HFFc6 (cell line): ENCODE results near the gene LRP3. TPM values are rescaled to one million over a fixed set of nuclear protein-coding genes. Genes with fewer than 3 reads are reported as not detected.
"Not testable (repeated sequence)": the region's sequence is repeated elsewhere in the genome, so short reads cannot be mapped to it uniquely, and the experiment has no call there.

Experiments used
- DNase-seq: peaks from one replicate; pipeline ENCODE4 v3.0.0-alpha.2; 2018
- H3K27ac Mint-ChIP-seq: 2 replicates; pipeline ENCODE4 v1.8.0; 2020; ENCODE audit warnings: mild to moderate bottlenecking, mixed read lengths
- H3K27me3 Mint-ChIP-seq: 2 replicates; pipeline ENCODE4 v1.8.0; 2021; ENCODE audit warnings: mild to moderate bottlenecking, moderate library complexity, mixed read lengths; ENCODE audit not compliant: insufficient read depth
- H3K36me3 Mint-ChIP-seq: 2 replicates; pipeline ENCODE4 v1.8.0; 2021; ENCODE audit warnings: low read depth, mixed read lengths
- H3K4me1 Mint-ChIP-seq: 2 replicates; pipeline ENCODE4 v1.8.0; 2020; ENCODE audit warnings: low read depth, mixed read lengths
- H3K4me3 Mint-ChIP-seq: 2 replicates; pipeline ENCODE4 v1.8.0; 2020; ENCODE audit warnings: mild to moderate bottlenecking, moderate library complexity, mixed read lengths
- H3K9me3 Mint-ChIP-seq: 2 replicates; pipeline ENCODE4 v1.8.0; 2020; ENCODE audit warnings: mild to moderate bottlenecking, mixed read lengths
- total RNA-seq, 6 experiments: library from RNA; stranded (reverse); fragmentation: NEBNext Ultra II Directional; extraction: Animal tissue kit (Norgen Biotek cat#: 25700); gene quantifications; 2 replicates in 1 of 6; 3 replicates in 5 of 6; pipeline ENCODE4 v1.2.3, GENCODE V29; 2021
- TF ChIP-seq, protein P1 (sequence below): fragments of 200-600 bp; sonication (generic); IDR thresholded peaks from 2 replicates; pipeline ENCODE4 v1.5.0; 2021; ENCODE audit warnings: antibody characterized with exemption, mild to moderate bottlenecking

The LRP3 gene
- total RNA-seq, 6 experiments from 2014 or later, result 1.9 to 17.7 (median 2.4) TPM

DNA sequence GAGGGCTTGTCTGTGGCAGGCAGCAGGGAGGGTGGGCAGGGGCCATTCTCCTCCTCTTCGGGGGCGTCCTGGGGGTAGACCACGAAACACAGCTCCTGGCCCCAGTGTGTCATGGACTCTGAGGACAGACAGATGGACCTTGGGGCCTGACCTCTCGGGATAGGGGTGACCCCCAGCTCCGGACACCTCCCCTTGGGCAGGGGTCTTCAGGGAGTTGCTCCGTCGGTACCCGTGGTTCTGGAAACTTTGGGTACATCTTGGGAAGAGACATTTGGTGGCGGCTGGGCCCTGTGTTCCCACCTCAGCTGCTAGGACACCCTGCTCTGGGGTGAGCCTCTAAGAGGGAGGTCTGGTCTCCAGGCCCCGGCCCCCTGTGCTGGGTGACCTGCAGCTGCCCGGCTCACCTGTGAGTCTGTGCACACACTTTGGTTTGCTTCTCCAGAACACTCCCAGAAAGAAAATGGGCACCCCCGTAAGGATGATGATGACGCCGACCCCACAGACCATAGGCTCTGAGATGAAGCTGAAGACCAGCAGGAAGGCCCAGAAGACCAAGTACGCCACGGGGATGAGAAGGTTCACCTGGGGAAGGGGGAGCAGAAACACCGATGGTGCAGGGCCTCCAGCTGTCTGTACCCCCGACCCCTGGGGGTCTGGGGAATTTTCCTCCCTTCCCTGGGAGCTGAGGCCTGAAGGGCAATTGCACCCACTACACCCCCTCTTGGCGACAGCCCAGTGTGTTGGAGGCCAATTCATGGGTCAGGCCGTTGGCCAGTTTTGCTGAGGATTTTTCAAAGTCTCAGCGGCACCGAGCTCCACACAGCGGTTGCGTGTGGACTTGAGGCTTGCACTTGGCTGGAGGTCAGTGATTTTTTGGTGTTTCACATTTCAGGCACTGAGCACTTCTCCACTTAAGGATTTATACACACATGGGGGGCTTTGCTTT lies 15.0 kb downstream of the LRP3 start:
- Mint-ChIP-seq H3K36me3 (no peaks in the 10 kb centered on the region), H3K4me1 (no peaks in the 10 kb centered on the region), H3K27ac (no peak overlapping the region), H3K27me3 (peaks cover 7% of the 10 kb centered on the region), H3K4me3 (no peak overlapping the region), H3K9me3 (no peaks in the 10 kb centered on the region)
- TF ChIP-seq, protein P1, sequence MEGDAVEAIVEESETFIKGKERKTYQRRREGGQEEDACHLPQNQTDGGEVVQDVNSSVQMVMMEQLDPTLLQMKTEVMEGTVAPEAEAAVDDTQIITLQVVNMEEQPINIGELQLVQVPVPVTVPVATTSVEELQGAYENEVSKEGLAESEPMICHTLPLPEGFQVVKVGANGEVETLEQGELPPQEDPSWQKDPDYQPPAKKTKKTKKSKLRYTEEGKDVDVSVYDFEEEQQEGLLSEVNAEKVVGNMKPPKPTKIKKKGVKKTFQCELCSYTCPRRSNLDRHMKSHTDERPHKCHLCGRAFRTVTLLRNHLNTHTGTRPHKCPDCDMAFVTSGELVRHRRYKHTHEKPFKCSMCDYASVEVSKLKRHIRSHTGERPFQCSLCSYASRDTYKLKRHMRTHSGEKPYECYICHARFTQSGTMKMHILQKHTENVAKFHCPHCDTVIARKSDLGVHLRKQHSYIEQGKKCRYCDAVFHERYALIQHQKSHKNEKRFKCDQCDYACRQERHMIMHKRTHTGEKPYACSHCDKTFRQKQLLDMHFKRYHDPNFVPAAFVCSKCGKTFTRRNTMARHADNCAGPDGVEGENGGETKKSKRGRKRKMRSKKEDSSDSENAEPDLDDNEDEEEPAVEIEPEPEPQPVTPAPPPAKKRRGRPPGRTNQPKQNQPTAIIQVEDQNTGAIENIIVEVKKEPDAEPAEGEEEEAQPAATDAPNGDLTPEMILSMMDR, result no peak
- no peak for DNase-seq

DNA sequence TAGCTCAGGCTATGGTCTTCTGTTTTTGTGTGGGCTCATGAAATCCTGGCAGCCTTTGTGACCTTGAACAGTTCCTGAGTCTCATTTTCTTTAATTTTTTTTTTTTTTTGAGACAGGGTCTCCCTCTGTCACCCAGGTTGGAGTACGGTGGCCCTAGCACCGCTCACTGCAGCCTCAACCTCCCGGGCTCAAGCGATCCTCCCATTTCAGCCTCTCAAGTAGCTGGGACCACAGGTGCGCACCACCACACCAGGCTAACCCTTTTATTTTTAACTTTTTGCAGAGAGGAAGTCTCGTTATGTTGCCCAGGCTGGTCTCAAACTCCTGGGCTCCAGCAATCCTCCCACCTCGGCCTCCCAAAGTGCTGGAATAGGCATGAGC lies 15.7 kb downstream of the LRP3 start:
- H3K27ac Mint-ChIP-seq, H3K27me3 Mint-ChIP-seq, H3K4me1 Mint-ChIP-seq, H3K36me3 Mint-ChIP-seq, DNase-seq, H3K4me3 Mint-ChIP-seq, H3K9me3 Mint-ChIP-seq: not testable (repeated sequence)

DNA sequence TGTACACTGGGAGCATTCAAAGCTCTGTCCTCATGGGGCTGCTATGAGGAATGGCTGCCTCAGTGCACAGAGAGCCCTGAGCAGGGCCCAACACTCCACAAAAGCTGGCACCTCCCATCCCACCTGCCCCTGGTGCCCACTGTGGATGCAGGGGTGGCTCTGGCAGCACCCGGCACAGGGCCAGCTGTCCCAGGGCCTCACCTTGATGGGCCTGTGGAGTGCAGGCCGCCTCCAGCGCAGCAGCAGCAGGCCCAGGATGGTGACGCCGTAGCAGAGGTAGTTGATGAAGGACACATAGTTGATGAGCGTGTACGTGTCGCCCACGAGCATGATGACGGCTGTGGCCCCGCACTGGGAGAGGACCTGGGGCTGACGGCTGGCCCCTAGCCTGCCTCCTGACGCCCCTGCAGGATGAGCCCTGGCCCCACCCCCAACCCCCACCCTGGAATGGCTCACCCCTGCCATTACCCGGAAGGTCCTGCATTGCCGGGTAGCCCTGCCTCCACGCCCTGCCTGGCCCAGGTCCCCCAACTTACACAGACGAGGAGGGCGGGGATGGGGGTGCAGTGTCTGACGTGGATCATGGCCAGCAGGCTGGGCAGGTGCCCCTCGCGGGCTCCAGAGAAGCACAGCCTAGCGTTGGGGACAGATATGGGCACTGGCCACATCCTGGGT lies 16.3 kb downstream of the LRP3 start:
- TF ChIP-seq, protein P1, result no peak
- Mint-ChIP-seq H3K27ac (no peak overlapping the region), H3K27me3 (peaks cover 7% of the 10 kb centered on the region), H3K9me3 (no peaks in the 10 kb centered on the region), H3K4me3 (no peak overlapping the region), H3K36me3 (no peaks in the 10 kb centered on the region), H3K4me1 (no peaks in the 10 kb centered on the region)
- no peak for DNase-seq

DNA sequence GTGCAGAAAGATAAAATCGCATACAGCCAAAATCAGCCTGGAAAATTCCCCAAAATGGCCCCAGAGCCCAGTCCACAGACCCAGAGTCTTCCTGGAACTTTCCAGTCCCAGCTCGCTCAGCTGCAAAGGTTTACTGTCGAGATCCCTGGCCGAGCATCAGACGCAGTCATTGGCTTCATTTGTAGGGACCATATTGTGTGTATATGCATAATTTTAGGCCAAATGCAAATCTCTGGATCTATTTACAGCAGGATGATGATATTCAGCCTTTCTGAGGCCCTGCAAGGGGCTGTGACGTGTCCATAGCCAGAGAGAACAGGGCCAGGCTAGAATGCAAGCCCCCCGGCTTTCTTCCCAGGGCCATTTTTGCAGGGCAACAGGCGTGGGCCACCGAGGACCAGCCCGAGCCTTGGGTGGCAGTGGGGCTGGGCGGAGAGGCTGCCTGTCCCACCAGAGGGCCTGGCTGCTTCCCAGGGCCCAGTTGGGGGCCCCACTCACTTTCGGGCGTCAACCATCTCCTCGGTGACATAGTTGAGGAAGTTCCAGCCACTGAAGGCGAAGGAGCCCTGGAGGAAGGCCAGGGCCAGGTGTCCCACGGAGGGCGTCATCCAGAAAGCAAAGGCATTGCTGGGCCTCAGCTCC lies 17.8 kb downstream of the LRP3 start:
- DNase-seq, result no peak
- no peaks in the 10 kb centered on the region for H3K9me3 Mint-ChIP-seq
- H3K36me3 Mint-ChIP-seq, result no peaks in the 10 kb centered on the region
- H3K27me3 Mint-ChIP-seq, result peaks cover 12% of the 10 kb centered on the region
- TF ChIP-seq, protein P1, result no peak
- H3K27ac Mint-ChIP-seq, result no peak overlapping the region
- no peaks in the 10 kb centered on the region for H3K4me1 Mint-ChIP-seq
- H3K4me3 Mint-ChIP-seq, result no peak overlapping the region

DNA sequence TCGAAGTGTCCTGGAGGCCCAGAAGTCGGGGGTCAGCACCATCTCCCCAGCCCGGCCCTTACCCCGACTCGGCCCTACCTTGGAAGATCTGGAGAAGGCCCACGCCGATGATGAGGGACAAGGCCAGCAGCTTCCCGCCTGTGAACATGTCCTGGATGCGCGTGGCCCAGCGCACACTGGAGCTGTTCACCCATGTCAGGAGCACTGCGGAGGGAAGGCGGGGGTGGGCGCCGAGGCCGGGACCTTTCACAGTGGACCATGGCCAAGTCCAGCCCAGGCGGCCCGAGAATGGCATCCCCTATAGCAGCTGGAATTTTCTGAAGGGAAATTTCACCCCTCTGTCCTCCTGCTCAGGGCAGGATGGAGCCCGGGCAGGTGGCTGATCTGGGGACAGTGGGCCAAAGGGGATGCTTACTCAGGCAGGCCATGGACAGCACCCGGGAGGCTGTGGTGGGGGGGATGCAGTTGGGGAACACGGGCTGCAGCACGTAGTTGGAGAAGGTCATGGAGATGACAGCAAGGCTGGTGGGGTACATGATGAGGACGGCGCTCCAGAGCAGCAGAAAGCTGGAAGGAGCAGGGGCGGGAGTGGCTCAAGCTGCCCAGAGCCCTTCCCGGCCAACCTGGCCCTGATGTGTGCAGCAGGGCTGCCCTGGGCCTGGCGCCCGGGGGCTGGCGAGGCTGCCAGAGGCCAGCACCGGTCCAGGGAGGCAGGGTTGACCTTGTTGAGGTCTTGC lies 18.5 kb downstream of the LRP3 start:
- no peak for DNase-seq
- no peak overlapping the region for H3K27ac Mint-ChIP-seq
- no peaks in the 10 kb centered on the region for H3K4me1 Mint-ChIP-seq
- H3K27me3 Mint-ChIP-seq, result peaks cover 12% of the 10 kb centered on the region
- no peak overlapping the region for H3K4me3 Mint-ChIP-seq
- H3K9me3 Mint-ChIP-seq, result no peaks in the 10 kb centered on the region
- TF ChIP-seq, protein P1, result no peak
- no peaks in the 10 kb centered on the region for H3K36me3 Mint-ChIP-seq
